Thymus (tissue), 11 donors: ENCODE measurements around the gene RDH14. TPM values are rescaled to one million over a fixed set of nuclear protein-coding genes. Genes with fewer than 3 reads are reported as not detected.

ENCODE experiments used
- DNase-seq, 9 donors: peaks; one replicate each; pipeline ENCODE4 v3.0.0-alpha.2; 2013; ENCODE audit warnings: low spot score in 9 of 9, low read depth in 6 of 9, missing footprints in 1 of 9
- H3K27ac ChIP-seq, 2 donors: one replicate each; pipeline ENCODE4 v1.5.1; 2013; ENCODE audit warnings: control low read depth in 1 of 2, low read depth in 1 of 2, low read length in 1 of 2, mild to moderate bottlenecking in 1 of 2, moderate library complexity in 1 of 2
- H3K27me3 ChIP-seq, 2 donors: one replicate each; pipeline ENCODE4 v1.5.1; 2013; ENCODE audit warnings: low read length in 1 of 2; ENCODE audit not compliant: control insufficient read depth in 2 of 2, insufficient read depth in 1 of 2
- H3K36me3 ChIP-seq, 2 donors: one replicate each; pipeline ENCODE4 v1.5.1; 2013; ENCODE audit warnings: low read length in 1 of 2, mild to moderate bottlenecking in 1 of 2, moderate library complexity in 1 of 2; ENCODE audit not compliant: control insufficient read depth in 2 of 2, insufficient read depth in 2 of 2
- H3K4me1 ChIP-seq, 2 donors: one replicate each; pipeline ENCODE4 v1.5.1; 2013; ENCODE audit warnings: low read length in 2 of 2; ENCODE audit not compliant: control insufficient read depth in 2 of 2, insufficient read depth in 2 of 2
- H3K4me3 ChIP-seq, 2 donors: one replicate each; pipeline ENCODE4 v1.5.1; 2013; ENCODE audit warnings: low read length in 2 of 2, control low read depth in 1 of 2, mild to moderate bottlenecking in 1 of 2
- H3K9me3 ChIP-seq, 2 donors: one replicate each; pipeline ENCODE4 v1.5.1; 2013; ENCODE audit warnings: low read length in 1 of 2, mild to moderate bottlenecking in 1 of 2; ENCODE audit not compliant: control insufficient read depth in 2 of 2, insufficient read depth in 1 of 2
- WGBS: extraction: QIAGEN DNeasy Blood & Tissue Kit; methylation state at CpG from one replicate; pipeline ENCODE4 v1.1.7; 2013; 5-methylcytosine and 5-hydroxymethylcytosine counted together
- polyA plus RNA-seq: library from polyadenylated mRNA; stranded (reverse); fragments of 200-250 nt; gene quantifications from one replicate; pipeline ENCODE4 v1.2.3, GENCODE V29; 2013
- total RNA-seq: library from RNA; stranded (reverse); fragments of 120-200 nt; gene quantifications from one replicate; pipeline ENCODE4 v1.2.4, GENCODE V29; 2013
- donor health status: healthy.

The RDH14 gene
- total and polyA plus RNA-seq, 2 donors, result 31.8 to 36.5 TPM

DNA sequence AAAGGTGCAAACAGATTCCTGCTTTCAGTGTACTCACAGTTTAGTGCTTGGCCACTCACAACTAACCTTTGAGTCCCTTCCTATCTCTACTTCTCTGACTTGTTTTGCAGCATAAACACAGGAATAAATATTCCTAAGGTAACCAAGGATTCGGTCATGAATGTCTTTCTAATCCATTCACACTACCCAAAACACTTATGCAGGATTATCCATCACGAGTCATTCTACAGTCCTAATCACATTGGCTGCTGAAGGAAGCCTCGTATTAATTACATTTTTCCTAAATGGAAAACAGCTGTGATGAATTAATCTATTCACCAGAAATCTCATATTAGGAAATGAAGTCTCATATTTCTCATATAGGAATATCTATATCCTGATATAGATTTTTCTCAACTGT, 16.3 kb downstream of the RDH14 start:
- 94% methylated on average over 3 of the region's 3 CpGs for WGBS
- Histone ChIP-seq H3K4me3 (no peak overlapping the region), H3K4me1 (peaks cover 3 to 7% of the 10 kb centered on the region in 2 donors), H3K27ac (no peak overlapping the region), H3K27me3 (no peaks in the 10 kb centered on the region), H3K9me3 (no peaks in the 10 kb centered on the region), H3K36me3 (no peaks in the 10 kb centered on the region)
- DNase-seq, result no peak

DNA sequence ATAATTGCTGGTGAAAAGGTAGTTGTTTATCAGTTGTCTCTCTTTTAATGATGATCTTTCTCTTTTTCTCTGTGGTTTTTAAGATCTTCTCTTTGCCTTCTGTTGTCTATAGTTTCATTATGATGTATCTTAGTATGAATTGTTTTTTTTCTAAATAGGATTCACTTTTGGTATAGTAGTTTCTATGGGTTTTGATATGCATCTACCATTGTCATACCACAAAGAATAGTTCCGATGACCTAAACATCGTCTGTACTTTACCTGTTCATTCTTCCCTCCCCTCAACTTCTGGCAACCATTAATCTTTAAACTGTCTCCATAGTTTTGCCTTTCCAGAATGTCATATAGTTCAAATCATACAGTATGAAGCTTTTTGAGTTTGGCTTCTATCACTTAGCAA, 19.6 kb downstream of the RDH14 start:
- Histone ChIP-seq H3K27me3 (no peaks in the 10 kb centered on the region), H3K9me3 (no peaks in the 10 kb centered on the region), H3K4me3 (no peak overlapping the region), H3K4me1 (no peaks in the 10 kb centered on the region), H3K27ac (no peak overlapping the region), H3K36me3 (no peaks in the 10 kb centered on the region)
- WGBS, result 96% methylated on average over 2 of the region's 2 CpGs
- no peak for DNase-seq

DNA sequence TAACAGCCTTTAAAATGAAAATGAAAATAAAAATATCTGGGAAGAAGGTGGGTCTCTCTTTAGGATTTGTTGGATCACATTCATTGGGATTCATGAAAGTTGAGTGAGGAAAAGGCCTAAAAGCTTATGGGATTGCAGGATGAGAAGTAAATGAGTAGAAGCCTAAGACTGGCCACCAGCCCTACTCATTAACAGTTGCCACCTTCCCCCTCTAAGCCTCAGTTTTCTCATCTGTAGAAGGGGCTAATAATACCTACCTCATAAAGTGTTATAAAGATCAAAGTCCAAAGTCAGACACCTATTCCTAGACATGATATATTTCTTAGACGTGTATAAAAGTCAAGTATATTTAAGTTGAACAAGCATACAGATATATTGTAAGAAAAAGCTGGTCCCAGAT, 23.8 kb downstream of the RDH14 start:
- no peaks in the 10 kb centered on the region for H3K9me3 ChIP-seq
- no peaks in the 10 kb centered on the region for H3K36me3 ChIP-seq
- no peaks in the 10 kb centered on the region for H3K4me1 ChIP-seq
- WGBS, result 93% methylated on average over 1 of the region's 1 CpG
- DNase-seq, result no peak
- no peak overlapping the region for H3K27ac ChIP-seq
- no peak overlapping the region for H3K4me3 ChIP-seq
- no peaks in the 10 kb centered on the region for H3K27me3 ChIP-seq

DNA sequence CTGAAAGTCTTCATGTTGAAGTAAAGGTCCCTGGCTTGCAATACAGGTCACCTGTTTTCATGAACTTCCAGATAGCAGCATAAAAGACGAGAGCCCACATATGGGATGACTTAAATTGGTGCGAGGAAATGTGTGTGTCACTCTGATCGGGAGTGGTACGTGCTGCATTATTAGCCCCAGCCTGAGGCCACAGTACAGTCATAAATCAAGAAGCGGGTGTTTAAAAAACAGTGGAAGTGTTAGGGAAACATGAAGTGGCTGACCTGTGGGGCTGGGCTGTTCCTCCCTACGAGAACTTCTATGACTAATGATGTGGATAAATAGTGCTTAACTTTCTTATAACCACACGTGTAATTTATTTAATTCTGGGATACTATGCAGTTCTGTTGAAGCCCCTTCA, 24.4 kb downstream of the RDH14 start:
- DNase-seq, result no peak
- Histone ChIP-seq H3K36me3 (no peaks in the 10 kb centered on the region), H3K4me3 (no peak overlapping the region), H3K4me1 (no peaks in the 10 kb centered on the region), H3K27ac (no peak overlapping the region), H3K27me3 (no peaks in the 10 kb centered on the region), H3K9me3 (no peaks in the 10 kb centered on the region)
- WGBS, result 22% methylated on average over 7 of the region's 7 CpGs

DNA sequence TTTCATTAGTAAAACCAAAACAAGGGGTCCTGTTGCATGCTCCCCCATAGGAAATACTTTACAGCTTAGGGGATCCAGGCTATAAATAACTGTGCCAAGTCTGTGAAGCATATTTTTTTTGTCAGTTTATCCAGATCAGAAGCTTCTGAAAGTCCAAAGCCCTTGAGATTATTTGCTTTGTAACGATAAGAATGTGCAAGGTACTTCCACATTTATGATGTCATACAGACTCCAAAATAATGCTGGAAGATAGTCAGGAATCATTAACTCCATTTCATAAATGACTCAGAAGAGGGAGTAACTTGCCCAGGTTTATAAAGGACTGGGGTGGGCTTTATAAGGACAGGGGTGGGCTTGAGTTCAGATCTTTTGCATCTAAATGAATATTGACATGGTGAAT, 29.3 kb downstream of the RDH14 start:
- H3K27me3 ChIP-seq, result no peaks in the 10 kb centered on the region
- no peak for DNase-seq
- H3K9me3 ChIP-seq, result no peaks in the 10 kb centered on the region
- H3K4me1 ChIP-seq, result no peaks in the 10 kb centered on the region
- no peak overlapping the region for H3K4me3 ChIP-seq
- 92% methylated on average over 1 of the region's 1 CpG for WGBS
- no peak overlapping the region for H3K27ac ChIP-seq
- H3K36me3 ChIP-seq, result no peaks in the 10 kb centered on the region

DNA sequence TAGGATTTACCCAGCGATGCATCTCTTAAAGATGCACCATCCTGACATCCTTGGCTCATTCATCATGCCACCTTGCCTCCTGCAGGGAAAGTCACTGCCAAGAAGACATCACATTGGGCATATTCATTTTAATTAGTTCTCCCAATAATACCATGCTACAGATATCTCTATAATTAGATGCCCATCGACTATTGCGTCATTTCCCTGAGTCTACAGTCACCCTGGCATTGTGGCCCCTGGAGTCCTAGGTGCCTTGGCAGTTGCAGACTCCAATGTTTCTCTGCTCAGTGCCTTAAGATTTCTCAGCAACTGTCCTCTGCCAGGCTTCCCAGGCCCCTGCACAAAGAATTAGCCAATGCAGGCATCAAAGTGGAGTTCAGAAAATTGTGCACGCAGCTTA, 32.6 kb downstream of the RDH14 start:
- H3K4me1 ChIP-seq, result no peaks in the 10 kb centered on the region
- no peaks in the 10 kb centered on the region for H3K9me3 ChIP-seq
- H3K27me3 ChIP-seq, result peaks cover 0 to 2% of the 10 kb centered on the region in 2 donors
- WGBS, result 97% methylated on average over 4 of the region's 4 CpGs
- no peak overlapping the region for H3K4me3 ChIP-seq
- H3K36me3 ChIP-seq, result no peaks in the 10 kb centered on the region
- no peak overlapping the region for H3K27ac ChIP-seq
- DNase-seq, result no peak

DNA sequence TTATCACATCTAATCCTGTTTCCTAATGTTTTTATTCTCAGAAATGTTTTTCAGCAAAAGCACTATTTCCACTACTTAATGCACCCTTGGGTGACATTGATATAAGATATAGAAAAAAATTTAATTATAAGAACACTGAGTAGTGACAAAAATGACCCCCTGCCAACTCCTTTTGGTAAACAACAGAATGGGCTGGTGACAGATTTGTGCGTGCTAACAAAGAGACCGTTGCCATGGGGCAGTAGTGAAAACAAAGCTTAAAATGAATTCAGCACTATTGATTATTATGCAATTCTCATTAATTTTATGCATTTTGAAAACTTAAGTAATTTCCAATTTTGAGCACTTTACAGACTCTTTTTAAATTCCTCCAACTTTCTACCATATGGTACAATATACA, 33.1 kb downstream of the RDH14 start:
- DNase-seq, result no peak
- Histone ChIP-seq H3K4me3 (no peak overlapping the region), H3K4me1 (no peaks in the 10 kb centered on the region), H3K36me3 (no peaks in the 10 kb centered on the region), H3K9me3 (no peaks in the 10 kb centered on the region), H3K27ac (no peak overlapping the region), H3K27me3 (peaks cover 0 to 2% of the 10 kb centered on the region in 2 donors)
- WGBS, result 96% methylated on average over 2 of the region's 2 CpGs

DNA sequence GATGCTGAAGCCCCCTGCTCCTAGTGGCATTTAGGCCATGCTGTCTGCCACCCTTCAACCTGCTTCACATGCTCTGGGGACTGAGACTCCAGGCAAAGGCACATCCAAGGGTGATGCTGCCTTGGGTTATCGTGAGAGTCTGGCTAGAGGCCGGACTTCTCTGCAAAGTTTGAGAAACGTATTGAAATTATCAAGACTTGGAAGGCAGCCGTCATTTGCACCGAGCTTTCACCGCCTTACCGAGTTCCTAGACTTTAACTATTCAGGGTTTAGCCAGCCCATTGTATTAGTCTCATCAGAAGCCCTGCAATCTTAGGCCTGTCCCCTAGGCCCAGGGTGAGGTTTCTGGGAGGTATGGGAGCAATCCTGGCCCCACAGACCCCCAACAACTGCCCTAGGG, 34.0 kb downstream of the RDH14 start:
- 81% methylated on average over 7 of the region's 7 CpGs for WGBS
- H3K9me3 ChIP-seq, result no peaks in the 10 kb centered on the region

GRCh38 chr2:18525852-18526251, 34.6 kb downstream of the RDH14 start:
- WGBS, result 90% methylated on average over 3 of the region's 3 CpGs
- H3K9me3 ChIP-seq, result no peaks in the 10 kb centered on the region
- no peak overlapping the region for H3K27ac ChIP-seq
- DNase-seq, result no peak
- no peak overlapping the region for H3K4me3 ChIP-seq
- no peaks in the 10 kb centered on the region for H3K36me3 ChIP-seq
- H3K27me3 ChIP-seq, result peaks cover 0 to 2% of the 10 kb centered on the region in 2 donors
- H3K4me1 ChIP-seq, result no peaks in the 10 kb centered on the region

More for the DNA sequence above, 34.0 kb downstream of the RDH14 start:
- peaks cover 0 to 2% of the 10 kb centered on the region in 2 donors for H3K27me3 ChIP-seq
- no peaks in the 10 kb centered on the region for H3K4me1 ChIP-seq
- H3K4me3 ChIP-seq, result no peak overlapping the region
- no peaks in the 10 kb centered on the region for H3K36me3 ChIP-seq
- no peak for DNase-seq
- H3K27ac ChIP-seq, result no peak overlapping the region

- H3K36me3 ChIP-seq, result no peaks in the 10 kb centered on the region
- DNase-seq, result no peak
- 93% methylated on average over 2 of the region's 2 CpGs for WGBS
- H3K4me3 ChIP-seq, result no peak overlapping the region
- H3K27ac ChIP-seq, result no peak overlapping the region
- H3K4me1 ChIP-seq, result no peaks in the 10 kb centered on the region
- H3K27me3 ChIP-seq, result peaks cover 0 to 2% of the 10 kb centered on the region in 2 donors
- H3K9me3 ChIP-seq, result no peaks in the 10 kb centered on the region
These were observed 35.2 kb downstream of the RDH14 start for GRCh38 chr2:18525236-18525635.
